IPS-NIHi11 (cell line): ENCODE results near the gene ENO2.

Source experiments
- DNase-seq: peaks from one replicate; pipeline ENCODE4 v3.0.0; 2012; ENCODE audit warnings: mixed read lengths, low spot score

ENO2 gene

GRCh38 chr12:6932766-6933165 lies 18.4 kb downstream of the ENO2 start:
- no peak for DNase-seq

- DNase-seq: no peak
These were observed 19.7 kb downstream of the ENO2 start for GRCh38 chr12:6934110-6934509.

- DNase-seq: no peak
These were observed 21.2 kb downstream of the ENO2 start for GRCh38 chr12:6935371-6936193.

- DNase-seq: no peak
These were observed 21.8 kb downstream of the ENO2 start for GRCh38 chr12:6936194-6936635.

- DNase-seq: peak; percentile 48
These were observed 22.5 kb downstream of the ENO2 start for GRCh38 chr12:6936636-6937480.

- peak; percentile 87 for DNase-seq
These were observed 23.3 kb downstream of the ENO2 start for GRCh38 chr12:6937481-6938352.

- DNase-seq: no peak
These were observed 24.2 kb downstream of the ENO2 start for GRCh38 chr12:6938353-6939190.

GRCh38 chr12:6939191-6939540 lies 24.8 kb downstream of the ENO2 start:
- DNase-seq: no peak

GRCh38 chr12:6941267-6941666 lies 26.9 kb downstream of the ENO2 start:
- DNase-seq: no peak

GRCh38 chr12:6941782-6942181 lies 27.4 kb downstream of the ENO2 start:
- no peak for DNase-seq

GRCh38 chr12:6942331-6942665 lies 27.9 kb downstream of the ENO2 start:
- DNase-seq: no peak

GRCh38 chr12:6943389-6943721 lies 29.0 kb downstream of the ENO2 start:
- DNase-seq: peak; percentile 84

- DNase-seq: no peak
These were observed 29.5 kb downstream of the ENO2 start, which contains the start of the genes C12orf57 and RNU7-1 for GRCh38 chr12:6943722-6944380. C12orf57 (plus strand) TSS chr12:6944022; CDS start chr12:6944122, 100 bp downstream. RNU7-1 (plus strand) TSS chr12:6943816.

- peak; percentile 78 for DNase-seq
These were observed 30.2 kb downstream of the ENO2 start for GRCh38 chr12:6944381-6945186.

GRCh38 chr12:6945613-6946012 lies 31.2 kb downstream of the ENO2 start:
- no peak for DNase-seq

GRCh38 chr12:6946033-6946919 lies 31.9 kb downstream of the ENO2 start:
- peak; percentile 95 for DNase-seq

- no peak for DNase-seq
These were observed 32.6 kb downstream of the ENO2 start for GRCh38 chr12:6946920-6947374.

GRCh38 chr12:6947615-6948014 lies 33.2 kb downstream of the ENO2 start:
- no peak for DNase-seq
